HL-60 (cell line): Measurements from ENCODE around the gene ITIH4.

Experiments used
- DNase-seq, 2 experiments: peaks; one replicate each; pipeline ENCODE4 v3.0.0-alpha.2; 2010 to 2020; ENCODE audit warnings: low read depth in 1 of 2, low spot score in 1 of 2
- H3K27ac ChIP-seq: fragments of 250-450 bp; sonication (Bioruptor Pico); replicated peaks from 2 replicates; pipeline ENCODE4 v1.5.1; 2020; ENCODE audit warnings: mild to moderate bottlenecking, moderate library complexity
- H3K27me3 ChIP-seq: fragments of 250-450 bp; sonication (Bioruptor Pico); 2 replicates; pipeline ENCODE4 v1.5.1; 2021; ENCODE audit warnings: mild to moderate bottlenecking, moderate library complexity; ENCODE audit not compliant: insufficient read depth, poor library complexity, severe bottlenecking
- H3K4me3 ChIP-seq: replicated peaks from 2 replicates; pipeline ENCODE4 v1.5.1; 2011; ENCODE audit warnings: mild to moderate bottlenecking, control low read depth, low read length; ENCODE audit not compliant: insufficient read depth
- CTCF ChIP-seq: IDR thresholded peaks from one replicate; pipeline ENCODE4 v1.5.1; 2011; ENCODE audit warnings: low read length, control low read depth, inconsistent platforms; ENCODE audit not compliant: insufficient read depth
- GABPA ChIP-seq: IDR thresholded peaks from 2 replicates; pipeline ENCODE4 v1.6.1; 2012; ENCODE audit warnings: low read depth
- POLR2AphosphoS5 ChIP-seq: IDR thresholded peaks from 2 replicates; pipeline ENCODE4 v1.6.1; 2012; ENCODE audit warnings: low read depth
- REST ChIP-seq: IDR thresholded peaks from 2 replicates; pipeline ENCODE4 v1.6.1; 2012; ENCODE audit warnings: low read depth; ENCODE audit not compliant: insufficient replicate concordance
- SPI1 ChIP-seq: IDR thresholded peaks from 2 replicates; pipeline ENCODE4 v1.6.1; 2012; ENCODE audit warnings: low read depth, mild to moderate bottlenecking, borderline replicate concordance

The ITIH4 gene

GRCh38 chr3:52798376-52798977 lies 32.0 kb downstream of the ITIH4 start:
- no peak overlapping the region for H3K27ac ChIP-seq
- no peak for DNase-seq
- H3K27me3 ChIP-seq = no peaks in the 10 kb centered on the region
- no peak overlapping the region for H3K4me3 ChIP-seq
- TF ChIP-seq GABPA = no peak
- no peak for TF ChIP-seq POLR2AphosphoS5
- no peak for TF ChIP-seq CTCF
- TF ChIP-seq REST = no peak
- no peak for TF ChIP-seq SPI1

GRCh38 chr3:52796411-52796810 lies 34.1 kb downstream of the ITIH4 start:
- TF ChIP-seq REST (no peak), CTCF (no peak)
- Histone ChIP-seq H3K4me3 (no peak overlapping the region), H3K27me3 (no peaks in the 10 kb centered on the region), H3K27ac (no peak overlapping the region)
- no peak for DNase-seq

- DNase-seq = no peak
- Histone ChIP-seq H3K27ac (no peak overlapping the region), H3K27me3 (no peaks in the 10 kb centered on the region), H3K4me3 (no peak overlapping the region)
- no peak for TF ChIP-seq SPI1
- TF ChIP-seq REST = no peak
- TF ChIP-seq CTCF = no peak
- no peak for TF ChIP-seq POLR2AphosphoS5
- TF ChIP-seq GABPA = no peak
These were observed 35.1 kb downstream of the ITIH4 start for GRCh38 chr3:52795298-52795900.
